Adipocyte (in vitro differentiated cells): Measurements from ENCODE around the gene TPK1.
"Not testable (repeated sequence)": the region's sequence is repeated elsewhere in the genome, so short reads cannot be mapped to it uniquely, and the experiment has no call there.

ENCODE experiments used
- DNase-seq: peaks from one replicate; pipeline ENCODE4 v3.0.0-alpha.2; 2015; ENCODE audit warnings: low read depth
- H3K27me3 ChIP-seq: replicated peaks from 2 replicates; pipeline ENCODE4 v1.7.0; 2013; ENCODE audit warnings: mild to moderate bottlenecking, low read length, moderate library complexity; ENCODE audit not compliant: control insufficient read depth, insufficient read depth
- H3K36me3 ChIP-seq: 2 replicates; pipeline ENCODE4 v1.7.0; 2013; ENCODE audit warnings: low read length, mild to moderate bottlenecking, moderate library complexity; ENCODE audit not compliant: control insufficient read depth, insufficient read depth, severe bottlenecking
- H3K4me1 ChIP-seq: 2 replicates; pipeline ENCODE4 v1.7.0; 2013; ENCODE audit warnings: mild to moderate bottlenecking, low read length, moderate library complexity; ENCODE audit not compliant: control insufficient read depth, insufficient read depth
- H3K4me3 ChIP-seq: 2 replicates; pipeline ENCODE4 v1.7.0; 2013; ENCODE audit warnings: mild to moderate bottlenecking, low read length, moderate library complexity
- H3K9ac ChIP-seq: 2 replicates; pipeline ENCODE4 v1.7.0; 2013; ENCODE audit warnings: mild to moderate bottlenecking, low read length, moderate library complexity
- H3K9me3 ChIP-seq: 2 replicates; pipeline ENCODE4 v1.7.0; 2013; ENCODE audit warnings: mild to moderate bottlenecking, low read length, moderate library complexity; ENCODE audit not compliant: control insufficient read depth

TPK1 gene

GRCh38 chr7:144628176-144628575, 207.7 kb downstream of the TPK1 start:
- Histone ChIP-seq H3K4me3 (no peak overlapping the region), H3K27me3 (no peaks in the 10 kb centered on the region), H3K9me3 (no peaks in the 10 kb centered on the region), H3K36me3 (no peaks in the 10 kb centered on the region), H3K4me1 (no peaks in the 10 kb centered on the region), H3K9ac (no peak overlapping the region)
- no peak for DNase-seq

DNA sequence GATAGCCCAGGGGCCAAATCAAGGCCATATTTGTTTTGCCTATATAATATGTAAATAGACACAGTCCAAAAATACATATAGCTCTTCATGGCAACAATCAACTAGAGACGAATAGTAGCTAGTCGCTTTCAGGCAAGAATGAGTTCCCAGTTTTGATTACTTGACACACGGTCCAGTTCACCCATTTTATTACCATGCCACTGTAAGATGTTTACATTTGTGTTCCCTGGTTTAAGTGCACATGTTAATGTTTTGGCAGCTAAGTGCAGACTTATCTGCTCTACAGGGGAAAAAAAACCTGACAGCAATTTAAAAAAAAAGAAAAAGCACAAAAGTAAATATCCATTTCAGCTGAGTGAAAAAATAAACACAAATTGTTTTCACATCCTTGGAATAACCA, 213.1 kb downstream of the TPK1 start:
- H3K4me3 ChIP-seq, result no peak overlapping the region
- H3K9me3 ChIP-seq, result no peaks in the 10 kb centered on the region
- H3K9ac ChIP-seq, result no peak overlapping the region
- H3K4me1 ChIP-seq, result no peaks in the 10 kb centered on the region
- no peak for DNase-seq
- no peaks in the 10 kb centered on the region for H3K27me3 ChIP-seq
- H3K36me3 ChIP-seq, result no peaks in the 10 kb centered on the region

- no peaks in the 10 kb centered on the region for H3K4me1 ChIP-seq
- no peaks in the 10 kb centered on the region for H3K36me3 ChIP-seq
- no peak for DNase-seq
- no peak overlapping the region for H3K4me3 ChIP-seq
- no peaks in the 10 kb centered on the region for H3K27me3 ChIP-seq
- H3K9me3 ChIP-seq, result no peaks in the 10 kb centered on the region
- H3K9ac ChIP-seq, result no peak overlapping the region
Measured at GRCh38 chr7:144606261-144606660, 229.6 kb downstream of the TPK1 start.

DNA sequence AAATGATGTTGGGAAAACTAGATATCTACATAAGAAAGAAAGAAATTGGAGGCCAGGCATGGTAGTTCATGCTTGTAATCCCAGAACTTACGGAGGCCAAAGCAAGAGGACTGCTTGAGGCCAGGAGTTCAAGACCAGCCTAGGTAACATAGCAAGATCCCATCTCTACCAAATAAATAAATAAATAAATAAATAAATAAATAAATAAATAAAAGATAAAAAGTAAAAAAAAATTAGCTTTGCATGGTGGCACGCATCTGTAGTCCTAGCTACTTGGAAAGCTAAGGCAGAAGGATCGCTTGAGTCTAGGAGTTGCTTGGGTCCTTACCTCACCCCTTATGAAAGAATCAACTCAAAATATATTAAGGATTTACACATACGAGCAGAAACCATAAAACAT, 238.9 kb downstream of the TPK1 start:
- H3K9me3 ChIP-seq, result peaks cover 21% of the 10 kb centered on the region
- no peak for DNase-seq
- no peaks in the 10 kb centered on the region for H3K36me3 ChIP-seq
- H3K4me1 ChIP-seq, result no peaks in the 10 kb centered on the region
- H3K27me3 ChIP-seq, result no peaks in the 10 kb centered on the region
- H3K9ac ChIP-seq, result no peak overlapping the region
- H3K4me3 ChIP-seq, result no peak overlapping the region

DNA sequence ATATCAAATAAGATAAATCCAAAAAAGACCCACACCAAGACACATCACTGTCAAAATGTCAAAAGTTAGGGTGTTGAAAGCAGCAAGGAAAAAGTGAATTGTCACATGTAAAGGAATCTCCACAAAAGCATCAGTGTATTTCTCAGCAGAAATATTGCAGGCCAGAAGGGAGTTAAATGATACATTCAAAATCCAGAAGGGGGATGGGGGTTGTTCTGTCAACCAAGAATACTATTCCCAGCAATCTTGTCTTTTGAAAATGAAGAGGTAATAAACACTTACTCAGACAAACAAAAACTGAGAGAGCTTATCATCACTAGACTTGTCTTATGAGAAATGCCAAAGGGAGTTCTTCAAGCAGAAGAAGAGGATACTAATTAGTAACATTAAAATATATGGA, 241.3 kb downstream of the TPK1 start:
- H3K4me3 ChIP-seq, result no peak overlapping the region
- no peak for DNase-seq
- H3K4me1 ChIP-seq, result no peaks in the 10 kb centered on the region
- no peaks in the 10 kb centered on the region for H3K36me3 ChIP-seq
- no peaks in the 10 kb centered on the region for H3K27me3 ChIP-seq
- H3K9me3 ChIP-seq, result peaks cover 21% of the 10 kb centered on the region
- no peak overlapping the region for H3K9ac ChIP-seq

DNA sequence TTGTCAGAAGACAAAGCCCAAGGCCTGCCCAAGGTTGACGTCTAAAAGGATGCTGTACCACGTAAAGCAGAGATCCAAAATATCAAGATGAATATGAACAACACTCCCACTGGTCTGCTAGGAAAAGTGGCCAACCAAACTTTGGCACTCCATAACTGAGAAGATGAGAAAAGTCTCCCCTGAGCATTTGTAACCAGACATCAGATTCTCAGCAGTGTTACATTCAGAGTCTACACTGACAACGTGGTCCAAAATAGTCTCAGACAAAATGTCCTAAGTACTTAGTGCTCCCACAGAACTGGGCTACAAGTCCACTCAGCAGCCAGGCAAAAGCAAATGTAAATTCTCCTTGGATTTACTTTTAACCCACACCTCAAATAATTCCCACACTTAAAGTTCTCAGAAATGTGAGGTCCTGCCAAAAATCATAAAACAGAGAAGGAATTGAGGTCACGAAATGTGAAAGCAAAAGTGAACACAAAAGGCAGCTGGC, 247.2 kb downstream of the TPK1 start:
- no peak for DNase-seq
- peaks cover 8% of the 10 kb centered on the region for H3K4me1 ChIP-seq
- no peaks in the 10 kb centered on the region for H3K27me3 ChIP-seq
- H3K4me3 ChIP-seq, result peak overlapping the region; percentile 62
- H3K36me3 ChIP-seq, result no peaks in the 10 kb centered on the region
- H3K9ac ChIP-seq, result no peak overlapping the region
- H3K9me3 ChIP-seq, result no peaks in the 10 kb centered on the region

GRCh38 chr7:144587701-144588100, 248.2 kb downstream of the TPK1 start:
- Histone ChIP-seq H3K27me3 (no peaks in the 10 kb centered on the region), H3K4me1 (peaks cover 8% of the 10 kb centered on the region), H3K4me3 (no peak overlapping the region), H3K9ac (no peak overlapping the region), H3K36me3 (no peaks in the 10 kb centered on the region), H3K9me3 (no peaks in the 10 kb centered on the region)
- DNase-seq, result no peak

- no peak overlapping the region for H3K9ac ChIP-seq
- no peaks in the 10 kb centered on the region for H3K36me3 ChIP-seq
- H3K9me3 ChIP-seq, result no peaks in the 10 kb centered on the region
- peaks cover 8% of the 10 kb centered on the region for H3K4me1 ChIP-seq
- H3K27me3 ChIP-seq, result no peaks in the 10 kb centered on the region
- no peak overlapping the region for H3K4me3 ChIP-seq
- no peak for DNase-seq
Measured at GRCh38 chr7:144584726-144585125, 251.1 kb downstream of the TPK1 start.

DNA sequence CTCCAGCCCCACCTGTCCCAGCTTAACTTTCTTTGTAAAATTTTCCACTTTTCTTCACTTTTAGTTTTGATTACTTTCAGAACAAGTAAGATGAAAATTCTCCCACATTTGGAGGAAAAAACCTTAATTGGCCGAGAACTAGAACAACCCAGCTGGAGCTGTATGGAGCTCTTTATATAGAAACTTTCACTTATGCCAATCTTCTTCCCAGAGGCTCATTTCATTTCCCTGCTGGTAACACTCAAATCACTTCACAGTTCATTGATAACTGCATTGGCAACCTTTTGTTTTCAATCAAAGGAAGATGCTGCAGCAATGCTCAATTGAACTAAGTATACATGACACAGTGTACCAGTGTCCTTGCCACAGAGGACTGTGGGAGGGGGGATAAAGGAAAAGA, 256.2 kb downstream of the TPK1 start:
- Histone ChIP-seq H3K9me3 (no peaks in the 10 kb centered on the region), H3K4me1 (no peaks in the 10 kb centered on the region), H3K4me3 (no peak overlapping the region), H3K9ac (no peak overlapping the region), H3K36me3 (no peaks in the 10 kb centered on the region), H3K27me3 (no peaks in the 10 kb centered on the region)
- DNase-seq, result no peak

GRCh38 chr7:144575456-144575855, 260.4 kb downstream of the TPK1 start:
- H3K36me3 ChIP-seq, result no peaks in the 10 kb centered on the region
- DNase-seq, result no peak
- no peaks in the 10 kb centered on the region for H3K4me1 ChIP-seq
- no peak overlapping the region for H3K9ac ChIP-seq
- no peak overlapping the region for H3K4me3 ChIP-seq
- no peaks in the 10 kb centered on the region for H3K27me3 ChIP-seq
- no peaks in the 10 kb centered on the region for H3K9me3 ChIP-seq

DNA sequence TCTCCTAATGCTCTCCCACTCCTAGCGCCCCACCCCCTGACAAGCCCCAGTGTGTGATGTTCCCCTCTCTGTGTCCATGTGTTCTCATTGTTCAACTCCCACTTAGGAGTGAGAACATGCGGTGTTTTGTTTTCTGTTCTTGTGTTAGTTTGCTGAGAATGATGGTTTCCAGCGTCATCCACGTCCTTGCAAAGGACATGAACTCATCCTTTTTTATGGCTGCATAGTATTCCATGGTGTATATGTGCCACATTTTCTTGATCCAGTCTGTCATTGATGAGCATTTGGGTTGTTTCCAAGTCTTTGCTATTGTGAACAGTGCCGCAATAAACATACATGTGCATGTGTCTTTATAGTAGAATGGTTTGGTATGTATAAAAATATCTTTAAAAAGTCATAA, 261.1 kb downstream of the TPK1 start:
- not testable (repeated sequence) for H3K4me3 ChIP-seq, H3K27me3 ChIP-seq, DNase-seq, H3K4me1 ChIP-seq, H3K9me3 ChIP-seq, H3K36me3 ChIP-seq, H3K9ac ChIP-seq

GRCh38 chr7:144568233-144568632, 267.6 kb downstream of the TPK1 start:
- no peak for DNase-seq
- Histone ChIP-seq H3K27me3 (no peaks in the 10 kb centered on the region), H3K4me3 (no peak overlapping the region), H3K9ac (no peak overlapping the region), H3K36me3 (no peaks in the 10 kb centered on the region), H3K4me1 (no peaks in the 10 kb centered on the region), H3K9me3 (no peaks in the 10 kb centered on the region)
